Astrocyte of the cerebellum (primary cell): ENCODE data around the gene TXNL4B.

Experiments used
- DNase-seq: peaks from one replicate; pipeline ENCODE4 v3.0.0-alpha.2; 2011; ENCODE audit warnings: low read depth
- H3K4me3 ChIP-seq: 2 replicates; pipeline ENCODE4 v1.5.1; 2011; ENCODE audit warnings: mild to moderate bottlenecking, low read depth, low read length, moderate library complexity
- in situ Hi-C: cut with HindIII; loops from 2 replicates; pipeline ENCODE4 v1.10.0; 2017; ENCODE audit warnings: low sequenced_read_pairs
- TF ChIP-seq, protein P1 (sequence below): IDR thresholded peaks from 2 replicates; pipeline ENCODE4 v1.5.1; 2012; ENCODE audit warnings: low read length, low read depth, moderate library complexity, mild to moderate bottlenecking; ENCODE audit errors: missing control alignments

The TXNL4B gene

DNA sequence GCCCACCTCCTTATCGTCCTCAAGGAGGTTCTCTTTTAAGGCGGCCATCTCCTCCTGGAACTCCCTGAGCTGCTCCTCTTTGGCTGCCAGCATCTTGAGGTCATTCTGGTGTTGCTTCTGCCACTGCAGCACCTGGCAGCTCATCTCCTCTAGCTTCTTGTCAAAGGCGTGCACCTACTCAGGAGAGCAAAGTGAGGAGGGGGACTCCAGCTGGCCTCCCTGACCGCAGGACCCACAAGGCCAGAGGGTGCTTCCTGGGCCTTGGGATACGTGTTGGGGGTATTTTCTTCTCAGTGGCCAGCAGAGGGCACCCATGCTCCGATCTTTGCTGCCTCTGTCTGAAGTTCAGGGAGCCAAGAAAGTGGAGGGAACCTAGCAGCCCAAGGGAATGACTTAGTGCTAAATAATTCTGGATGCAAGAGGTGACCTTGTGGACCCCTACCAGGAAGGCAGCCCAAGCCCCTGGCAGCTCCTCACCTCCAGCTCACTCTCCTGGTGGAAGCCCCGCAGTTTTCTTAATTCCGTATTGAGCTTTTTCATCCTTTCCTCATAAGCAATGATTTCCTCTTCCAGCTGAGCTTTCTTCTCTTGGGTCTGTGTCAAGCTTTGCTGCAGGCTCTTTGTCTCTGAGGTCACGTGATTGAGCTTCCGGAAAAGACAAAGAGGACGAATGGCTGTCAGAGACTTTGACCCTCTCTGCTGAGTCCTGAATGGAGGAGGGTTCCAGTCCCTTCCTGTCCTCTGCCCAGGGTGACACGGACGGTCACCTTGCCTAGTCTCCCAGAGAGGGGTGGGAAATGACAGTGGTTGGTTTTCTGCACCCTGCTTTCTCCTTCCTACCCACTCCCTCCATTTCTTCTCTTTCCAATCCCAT is 31.6 kb upstream of the TXNL4B start:
- no peak overlapping the region for H3K4me3 ChIP-seq
- peak; percentile 59 for DNase-seq
- in situ Hi-C loops = no loop called here
- TF ChIP-seq, protein P1, sequence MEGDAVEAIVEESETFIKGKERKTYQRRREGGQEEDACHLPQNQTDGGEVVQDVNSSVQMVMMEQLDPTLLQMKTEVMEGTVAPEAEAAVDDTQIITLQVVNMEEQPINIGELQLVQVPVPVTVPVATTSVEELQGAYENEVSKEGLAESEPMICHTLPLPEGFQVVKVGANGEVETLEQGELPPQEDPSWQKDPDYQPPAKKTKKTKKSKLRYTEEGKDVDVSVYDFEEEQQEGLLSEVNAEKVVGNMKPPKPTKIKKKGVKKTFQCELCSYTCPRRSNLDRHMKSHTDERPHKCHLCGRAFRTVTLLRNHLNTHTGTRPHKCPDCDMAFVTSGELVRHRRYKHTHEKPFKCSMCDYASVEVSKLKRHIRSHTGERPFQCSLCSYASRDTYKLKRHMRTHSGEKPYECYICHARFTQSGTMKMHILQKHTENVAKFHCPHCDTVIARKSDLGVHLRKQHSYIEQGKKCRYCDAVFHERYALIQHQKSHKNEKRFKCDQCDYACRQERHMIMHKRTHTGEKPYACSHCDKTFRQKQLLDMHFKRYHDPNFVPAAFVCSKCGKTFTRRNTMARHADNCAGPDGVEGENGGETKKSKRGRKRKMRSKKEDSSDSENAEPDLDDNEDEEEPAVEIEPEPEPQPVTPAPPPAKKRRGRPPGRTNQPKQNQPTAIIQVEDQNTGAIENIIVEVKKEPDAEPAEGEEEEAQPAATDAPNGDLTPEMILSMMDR = peak; percentile 80

DNA sequence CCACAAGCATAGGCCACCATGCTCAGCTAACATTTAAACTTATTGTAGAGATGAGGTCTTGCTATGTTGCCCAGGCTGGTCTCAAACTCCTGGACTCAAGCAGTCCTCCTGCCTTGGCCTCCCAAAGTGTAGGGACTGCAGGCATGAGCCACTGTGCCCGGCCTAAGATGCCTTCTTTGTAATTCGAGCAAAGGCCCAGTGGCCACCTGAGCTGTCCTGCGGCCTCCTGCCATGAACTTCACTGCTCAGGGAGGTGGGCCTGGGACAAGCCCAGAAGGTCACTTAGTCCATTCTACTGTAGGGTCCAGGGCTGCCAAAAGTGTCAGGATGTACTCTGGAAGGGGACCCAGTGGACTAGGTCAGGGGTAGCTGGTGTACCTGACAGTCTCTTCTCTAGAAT is 30.7 kb upstream of the TXNL4B start:
- no peak for DNase-seq
- in situ Hi-C loops = no loop called here
- no peak overlapping the region for H3K4me3 ChIP-seq
- TF ChIP-seq, protein P1 = no peak

DNA sequence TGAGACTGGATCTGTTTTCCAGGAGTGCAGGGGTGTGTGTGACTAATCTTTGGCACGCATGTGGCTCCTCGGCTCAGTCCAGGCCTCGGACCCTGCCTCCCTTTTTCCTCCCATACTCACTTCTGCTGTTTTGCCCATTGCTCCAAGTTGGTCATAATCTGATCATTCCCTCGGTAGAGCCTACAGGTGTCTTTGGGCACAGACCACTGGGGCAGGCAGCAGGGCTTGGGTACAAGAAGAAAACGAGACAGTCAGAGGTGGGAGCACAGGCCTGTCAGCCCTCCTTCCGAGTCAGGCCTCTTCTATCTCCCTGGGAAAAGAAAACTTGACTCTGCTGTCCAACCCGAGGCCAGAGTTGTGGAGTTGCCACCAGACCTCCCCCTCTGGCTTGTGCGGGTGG is 30.0 kb upstream of the TXNL4B start:
- no peak overlapping the region for H3K4me3 ChIP-seq
- no peak for DNase-seq
- TF ChIP-seq, protein P1 = no peak
- in situ Hi-C loops = no loop called here

DNA sequence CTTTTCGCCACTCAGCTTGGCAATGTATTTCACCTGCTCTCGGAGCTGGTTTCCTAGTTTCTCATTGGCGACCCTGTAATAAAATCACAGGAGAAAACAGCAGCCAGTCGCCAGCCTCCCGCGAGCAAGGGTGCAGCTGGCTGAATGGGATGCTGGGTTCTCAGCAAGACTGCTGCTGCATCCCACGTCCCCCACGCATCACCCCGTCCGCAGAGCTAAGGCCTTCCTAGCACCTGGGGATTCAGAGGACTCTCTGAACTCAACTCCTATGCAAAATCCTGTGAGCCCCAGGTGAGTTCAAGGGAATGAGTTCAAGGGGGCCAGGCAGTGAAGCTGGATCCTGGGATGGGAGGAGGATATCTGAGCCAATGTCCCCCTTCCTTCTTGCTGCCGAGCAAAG is 29.5 kb upstream of the TXNL4B start:
- H3K4me3 ChIP-seq = no peak overlapping the region
- no peak for DNase-seq
- in situ Hi-C loops = no loop called here
- TF ChIP-seq, protein P1 = no peak

DNA sequence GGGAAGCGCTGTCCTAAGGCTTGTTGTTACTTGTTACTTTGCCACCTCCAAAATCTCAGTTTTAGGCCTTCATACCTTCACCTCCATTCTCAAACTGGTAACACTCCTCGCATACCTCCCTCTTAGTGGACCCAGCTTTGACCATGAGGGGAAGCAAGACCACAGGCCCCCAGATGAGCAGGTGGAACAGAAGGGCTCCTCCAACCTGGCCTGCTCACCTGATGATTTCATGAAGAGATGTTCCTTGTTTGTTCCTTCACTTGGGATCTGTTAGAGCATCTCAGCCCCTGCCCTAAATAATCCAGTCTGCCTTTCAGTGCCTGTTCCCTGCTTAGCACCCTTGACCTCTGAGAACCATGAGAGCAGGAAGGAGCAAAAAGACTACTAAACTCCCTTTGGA is 28.9 kb upstream of the TXNL4B start:
- H3K4me3 ChIP-seq = no peak overlapping the region
- in situ Hi-C loops = no loop called here
- TF ChIP-seq, protein P1 = no peak
- no peak for DNase-seq

DNA sequence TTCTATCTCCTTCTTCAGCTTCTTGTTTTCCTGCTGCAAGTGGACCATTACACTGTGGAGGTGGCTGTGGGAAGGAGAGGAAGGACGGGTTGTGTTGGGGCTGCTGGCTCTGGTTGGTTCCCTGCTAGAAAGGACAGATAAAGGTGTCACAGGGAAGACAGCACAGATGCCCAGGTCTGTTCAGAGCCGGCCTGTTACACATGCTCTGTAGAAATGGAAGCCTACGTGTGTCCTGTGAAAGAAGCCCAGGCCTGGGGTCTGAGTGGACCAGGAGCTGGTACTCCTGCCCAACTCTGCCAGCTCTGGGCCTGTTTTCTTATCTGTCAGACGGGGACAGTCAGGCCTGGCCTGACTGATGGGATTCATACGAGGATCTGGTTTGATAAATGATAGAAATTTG is 26.6 kb upstream of the TXNL4B start:
- no peak for DNase-seq
- in situ Hi-C loops = no loop called here
- no peak overlapping the region for H3K4me3 ChIP-seq
- TF ChIP-seq, protein P1 = no peak

DNA sequence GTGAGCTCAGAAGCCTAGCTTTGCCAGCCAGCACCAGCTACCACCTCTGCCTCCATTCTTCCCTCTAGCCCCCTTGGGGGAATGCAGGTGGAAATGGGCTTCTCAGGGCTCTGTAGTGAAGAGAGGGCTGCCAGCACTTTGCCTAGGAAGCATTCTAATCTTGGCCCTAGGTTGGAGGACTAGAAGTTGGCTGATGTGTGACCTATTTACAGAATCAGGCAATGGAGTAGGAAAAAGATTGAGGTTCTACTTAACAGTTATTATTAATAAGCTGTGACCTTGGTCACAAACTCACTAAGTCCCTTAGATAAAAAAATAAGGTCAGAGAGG is 20.2 kb upstream of the TXNL4B start:
- DNase-seq = no peak
- in situ Hi-C loops = no loop called here
- no peak overlapping the region for H3K4me3 ChIP-seq
- TF ChIP-seq, protein P1 = no peak
